H9 (cell line): Measurements from ENCODE around the gene NRP1. TPM values are rescaled to one million over a fixed set of nuclear protein-coding genes. Genes with fewer than 3 reads are reported as not detected.

ENCODE experiments used
- DNase-seq: peaks from one replicate; pipeline ENCODE4 v3.0.0-alpha.2; 2017
- H2AFZ ChIP-seq: one replicate; pipeline ENCODE4 v1.6.1; 2013; ENCODE audit warnings: mild to moderate bottlenecking, low read length, control low read depth, moderate library complexity
- H2AK5ac ChIP-seq: 2 replicates; pipeline ENCODE4 v1.6.1; 2013; ENCODE audit warnings: low read length, control low read depth, mixed read lengths; ENCODE audit not compliant: insufficient read length
- H2BK120ac ChIP-seq: one replicate; pipeline ENCODE4 v1.6.1; 2013; ENCODE audit warnings: low read depth, mild to moderate bottlenecking, low read length, control low read depth, inconsistent platforms; ENCODE audit not compliant: poor library complexity, severe bottlenecking
- H2BK12ac ChIP-seq: 2 replicates; pipeline ENCODE4 v1.6.1; 2013; ENCODE audit warnings: low read length, control low read depth, mixed read lengths, low read depth; ENCODE audit not compliant: insufficient read length
- H2BK15ac ChIP-seq: 2 replicates; pipeline ENCODE4 v1.6.1; 2013; ENCODE audit warnings: low read depth, low read length, control low read depth
- H2BK20ac ChIP-seq: one replicate; pipeline ENCODE4 v1.6.1; 2013; ENCODE audit warnings: low read depth, mild to moderate bottlenecking, low read length, control low read depth, inconsistent platforms; ENCODE audit not compliant: poor library complexity, severe bottlenecking
- H2BK5ac ChIP-seq: 2 replicates; pipeline ENCODE4 v1.6.1; 2013; ENCODE audit warnings: low read length, control low read depth, mixed read lengths; ENCODE audit not compliant: insufficient read length
- H3K14ac ChIP-seq: 2 replicates; pipeline ENCODE4 v1.6.1; 2013; ENCODE audit warnings: low read length, control low read depth; ENCODE audit not compliant: insufficient read depth
- H3K18ac ChIP-seq: 2 replicates; pipeline ENCODE4 v1.6.1; 2013; ENCODE audit warnings: low read depth, mild to moderate bottlenecking, mixed read lengths, low read length, control low read depth; ENCODE audit not compliant: insufficient read length
- H3K23ac ChIP-seq: 2 replicates; pipeline ENCODE4 v1.6.1; 2013; ENCODE audit warnings: low read length, control low read depth, mixed read lengths, low read depth; ENCODE audit not compliant: insufficient read length
- H3K23me2 ChIP-seq: 2 replicates; pipeline ENCODE4 v1.6.1; 2013; ENCODE audit warnings: low read depth, mild to moderate bottlenecking, mixed read lengths, low read length, control low read depth; ENCODE audit not compliant: insufficient read length, poor library complexity, severe bottlenecking
- H3K27ac ChIP-seq: 2 replicates; pipeline ENCODE4 v1.5.1; 2013; ENCODE audit warnings: low read length, control low read depth, mixed read lengths, low read depth; ENCODE audit not compliant: insufficient read length
- H3K27me3 ChIP-seq: 2 replicates; pipeline ENCODE4 v1.6.1; 2013; ENCODE audit warnings: low read length, control low read depth, inconsistent platforms; ENCODE audit not compliant: insufficient read depth
- H3K4ac ChIP-seq: 2 replicates; pipeline ENCODE4 v1.6.1; 2013; ENCODE audit warnings: low read depth, mild to moderate bottlenecking, control low read depth, inconsistent platforms, low read length, moderate library complexity
- H3K4me1 ChIP-seq: 2 replicates; pipeline ENCODE4 v1.6.1; 2013; ENCODE audit warnings: low read length, control low read depth, inconsistent platforms; ENCODE audit not compliant: insufficient read depth
- H3K4me2 ChIP-seq: 2 replicates; pipeline ENCODE4 v1.6.1; 2013; ENCODE audit warnings: low read length, control low read depth, mixed read lengths; ENCODE audit not compliant: insufficient read length, insufficient read depth
- H3K56ac ChIP-seq: 2 replicates; pipeline ENCODE4 v1.6.1; 2013; ENCODE audit warnings: low read depth, mild to moderate bottlenecking, mixed read lengths, low read length, control low read depth; ENCODE audit not compliant: insufficient read length
- H3K79me1 ChIP-seq: 2 replicates; pipeline ENCODE4 v1.6.1; 2013; ENCODE audit warnings: low read depth, mild to moderate bottlenecking, moderate library complexity, low read length, control low read depth, inconsistent platforms; ENCODE audit not compliant: insufficient read depth, poor library complexity, severe bottlenecking
- H3K79me2 ChIP-seq: 2 replicates; pipeline ENCODE4 v1.6.1; 2013; ENCODE audit warnings: low read length, control low read depth, inconsistent platforms; ENCODE audit not compliant: insufficient read depth
- H3K9ac ChIP-seq: 2 replicates; pipeline ENCODE4 v1.6.1; 2013; ENCODE audit warnings: low read length, control low read depth, mixed read lengths; ENCODE audit not compliant: insufficient read length; ENCODE audit errors: extremely low read depth
- H3K9me3 ChIP-seq: one replicate; pipeline ENCODE4 v1.6.1; 2013; ENCODE audit warnings: low read depth, low read length, inconsistent platforms; ENCODE audit not compliant: control insufficient read depth
- H3T11ph ChIP-seq: one replicate; pipeline ENCODE4 v1.6.1; 2013; ENCODE audit warnings: mild to moderate bottlenecking, low read length, control low read depth, inconsistent platforms
- H4K20me1 ChIP-seq: one replicate; pipeline ENCODE4 v1.6.1; 2013; ENCODE audit not compliant: control insufficient read depth, insufficient read length, insufficient read depth
- H4K5ac ChIP-seq: 2 replicates; pipeline ENCODE4 v1.6.1; 2013; ENCODE audit warnings: low read depth, mild to moderate bottlenecking, mixed read lengths, low read length, control low read depth; ENCODE audit not compliant: insufficient read length
- H4K8ac ChIP-seq: replicated peaks from 2 replicates; pipeline ENCODE4 v1.6.1; 2013; ENCODE audit warnings: low read length, control low read depth, mixed read lengths, low read depth; ENCODE audit not compliant: insufficient read length
- H4K91ac ChIP-seq: 2 replicates; pipeline ENCODE4 v1.6.1; 2013; ENCODE audit warnings: low read depth, mild to moderate bottlenecking, moderate library complexity, mixed read lengths, low read length, control low read depth; ENCODE audit not compliant: insufficient read length
- H3K27ac Mint-ChIP-seq, 3 experiments: 2 replicates in 2 of 3; 3 replicates in 1 of 3; pipeline ENCODE4 v1.8.0; 2020 to 2021; ENCODE audit warnings: mixed read lengths in 3 of 3, mild to moderate bottlenecking in 1 of 3, moderate library complexity in 1 of 3
- H3K27me3 Mint-ChIP-seq: 2 replicates; pipeline ENCODE4 v1.8.0; 2021; ENCODE audit warnings: low read depth, mild to moderate bottlenecking, moderate library complexity, mixed read lengths
- H3K36me3 Mint-ChIP-seq, 3 experiments: 2 replicates in 2 of 3; 3 replicates in 1 of 3; pipeline ENCODE4 v1.8.0; 2020 to 2021; ENCODE audit warnings: low read depth in 3 of 3, mixed read lengths in 3 of 3; ENCODE audit not compliant: insufficient read depth in 1 of 3
- H3K4me1 Mint-ChIP-seq, 2 experiments: 2 replicates each; pipeline ENCODE4 v1.8.0; 2020; ENCODE audit warnings: mixed read lengths in 2 of 2
- H3K4me3 Mint-ChIP-seq, 2 experiments: 2 replicates in 1 of 2; 3 replicates in 1 of 2; pipeline ENCODE4 v1.8.0; 2020 to 2021; ENCODE audit warnings: mild to moderate bottlenecking in 2 of 2, mixed read lengths in 2 of 2, moderate library complexity in 1 of 2
- H3K9me3 Mint-ChIP-seq, 2 experiments: 2 replicates in 1 of 2; 3 replicates in 1 of 2; pipeline ENCODE4 v1.8.0; 2020; ENCODE audit warnings: mild to moderate bottlenecking in 2 of 2, mixed read lengths in 2 of 2, moderate library complexity in 1 of 2
- WGBS: extraction: QIAGEN DNeasy Blood & Tissue Kit; methylation state at CpG from one replicate; pipeline ENCODE4 v1.1.7; 2013; ENCODE audit warnings: missing lambda C conversion rate, low lambda C conversion rate, mixed read lengths; ENCODE audit not compliant: insufficient read length; ENCODE audit errors: extremely low coverage; 5-methylcytosine and 5-hydroxymethylcytosine counted together
- total RNA-seq: library from RNA; stranded (reverse); gene quantifications from 2 replicates; pipeline ENCODE4 v1.2.1, GENCODE V29; 2021
- TF ChIP-seq, protein P1 (sequence below): fragments of 200-600 bp; sonication (generic); conservative IDR thresholded peaks from 3 replicates; pipeline ENCODE4 v1.8.0; 2021; ENCODE audit warnings: antibody characterized with exemption, mild to moderate bottlenecking

Gene NRP1
- total RNA-seq, 1 experiment from 2014 or later: 4.6 TPM

DNA sequence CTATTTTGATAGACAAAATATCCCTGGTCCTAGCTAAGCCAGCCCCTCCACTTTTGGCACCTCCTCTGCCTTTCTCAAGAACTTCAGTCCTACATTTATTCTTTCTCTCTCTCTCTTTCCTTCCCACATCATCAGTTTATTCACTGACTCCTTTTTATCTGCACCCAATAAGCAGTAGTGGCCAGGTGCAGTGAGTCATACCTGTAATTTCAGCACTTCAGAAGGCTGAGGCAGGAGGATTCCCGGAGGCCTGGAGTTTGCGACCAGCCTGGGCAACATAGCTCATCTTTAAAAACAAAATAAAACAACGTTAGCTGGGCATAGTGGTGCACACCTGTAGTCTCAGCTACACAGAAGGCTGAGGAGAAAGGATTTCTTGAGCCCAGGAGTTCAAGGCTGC, 19.4 kb upstream of the NRP1 start:
- no peak for DNase-seq
- WGBS: no CpG with 5 or more reads among the region's 3 CpGs
- no peak overlapping the region for H3K23ac ChIP-seq
- H3K56ac ChIP-seq: no peak overlapping the region
- H3K9me3 ChIP-seq: no peaks in the 10 kb centered on the region
- H3K18ac ChIP-seq: no peak overlapping the region
- H3K9me3 Mint-ChIP-seq: no peaks in the 10 kb centered on the region
- no peak overlapping the region for H3K9ac ChIP-seq
- no peak overlapping the region for H3K4me3 Mint-ChIP-seq
- H3K4me1 ChIP-seq: no peaks in the 10 kb centered on the region
- H3K79me2 ChIP-seq: no peaks in the 10 kb centered on the region
- no peaks in the 10 kb centered on the region for H3K23me2 ChIP-seq
- no peak overlapping the region for H3K4me2 ChIP-seq
- no peak overlapping the region for H2AK5ac ChIP-seq
- H2BK20ac ChIP-seq: no peak overlapping the region
- no peak overlapping the region for H4K91ac ChIP-seq
- H2BK15ac ChIP-seq: no peak overlapping the region
- H3T11ph ChIP-seq: no peak overlapping the region
- no peaks in the 10 kb centered on the region for H4K20me1 ChIP-seq
- H3K27me3 ChIP-seq: no peaks in the 10 kb centered on the region
- H2AFZ ChIP-seq: no peak overlapping the region
- no peak overlapping the region for H3K27ac Mint-ChIP-seq
- H3K36me3 Mint-ChIP-seq: no peaks in the 10 kb centered on the region
- H3K27me3 Mint-ChIP-seq: no peaks in the 10 kb centered on the region
- H4K5ac ChIP-seq: no peak overlapping the region
- no peak overlapping the region for H3K27ac ChIP-seq
- H3K79me1 ChIP-seq: no peaks in the 10 kb centered on the region
- H3K4me1 Mint-ChIP-seq: no peaks in the 10 kb centered on the region
- no peak overlapping the region for H3K14ac ChIP-seq
- no peak overlapping the region for H2BK5ac ChIP-seq
- H3K4ac ChIP-seq: no peak overlapping the region
- H4K8ac ChIP-seq: no peak overlapping the region
- no peak overlapping the region for H2BK120ac ChIP-seq
- TF ChIP-seq, protein P1, sequence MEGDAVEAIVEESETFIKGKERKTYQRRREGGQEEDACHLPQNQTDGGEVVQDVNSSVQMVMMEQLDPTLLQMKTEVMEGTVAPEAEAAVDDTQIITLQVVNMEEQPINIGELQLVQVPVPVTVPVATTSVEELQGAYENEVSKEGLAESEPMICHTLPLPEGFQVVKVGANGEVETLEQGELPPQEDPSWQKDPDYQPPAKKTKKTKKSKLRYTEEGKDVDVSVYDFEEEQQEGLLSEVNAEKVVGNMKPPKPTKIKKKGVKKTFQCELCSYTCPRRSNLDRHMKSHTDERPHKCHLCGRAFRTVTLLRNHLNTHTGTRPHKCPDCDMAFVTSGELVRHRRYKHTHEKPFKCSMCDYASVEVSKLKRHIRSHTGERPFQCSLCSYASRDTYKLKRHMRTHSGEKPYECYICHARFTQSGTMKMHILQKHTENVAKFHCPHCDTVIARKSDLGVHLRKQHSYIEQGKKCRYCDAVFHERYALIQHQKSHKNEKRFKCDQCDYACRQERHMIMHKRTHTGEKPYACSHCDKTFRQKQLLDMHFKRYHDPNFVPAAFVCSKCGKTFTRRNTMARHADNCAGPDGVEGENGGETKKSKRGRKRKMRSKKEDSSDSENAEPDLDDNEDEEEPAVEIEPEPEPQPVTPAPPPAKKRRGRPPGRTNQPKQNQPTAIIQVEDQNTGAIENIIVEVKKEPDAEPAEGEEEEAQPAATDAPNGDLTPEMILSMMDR: no peak
- H2BK12ac ChIP-seq: no peak overlapping the region
